Thyroid gland (tissue), 4 donors: ENCODE measurements around the gene APOLD1.

Experiments used
- CTCF ChIP-seq, 6 experiments: fragments of 200-600 bp in 3 of 6; fragments of 450-650 bp in 3 of 6; sonication (generic) in 3 of 6; IDR thresholded peaks; one replicate each; pipeline ENCODE4 v1.5.1; 2016 to 2019; ENCODE audit warnings: antibody characterized with exemption in 6 of 6, mild to moderate bottlenecking in 2 of 6, inconsistent platforms in 1 of 6, moderate library complexity in 1 of 6
- POLR2A ChIP-seq, 2 donors: fragments of 450-650 bp; IDR thresholded peaks; one replicate each; pipeline ENCODE4 v1.6.1; 2017; ENCODE audit warnings: antibody characterized with exemption in 2 of 2, mild to moderate bottlenecking in 2 of 2, moderate library complexity in 1 of 2

DNA sequence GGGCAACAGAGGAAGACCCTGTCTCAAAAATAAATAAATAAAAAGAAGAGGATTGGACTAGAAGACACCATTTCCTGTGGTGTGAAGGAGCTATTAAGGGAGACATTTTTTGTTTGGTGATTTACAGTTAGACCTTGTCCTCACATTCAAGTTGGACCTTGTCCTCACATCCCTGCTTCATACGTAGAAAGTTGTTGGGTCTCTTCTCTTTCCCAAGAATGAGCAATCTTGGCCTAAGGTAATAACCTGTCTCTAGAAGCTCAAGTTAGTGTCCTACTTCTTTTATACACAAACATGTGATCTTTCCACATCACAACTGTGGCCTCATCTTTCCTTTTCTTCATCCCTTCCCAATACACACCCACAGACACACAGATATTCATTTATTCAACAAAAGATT lies 13.0 kb downstream of the APOLD1 start:
- no peak for TF ChIP-seq CTCF (IDR thresholded peaks at IDR 0.05)
- TF ChIP-seq POLR2A (IDR thresholded peaks at IDR 0.05), result no peak
